GM11168 (cell line): ENCODE data around the gene NFXL1.
"Not testable (repeated sequence)": the region's sequence is repeated elsewhere in the genome, so short reads cannot be mapped to it uniquely, and the experiment has no call there.

ENCODE experiments used
- in situ Hi-C: fragments of 300-500 bp; cut with MboI; formaldehyde crosslinking; loops from one replicate; pipeline ENCODE4 v1.12.0; 2022; ENCODE audit warnings: low sequenced_read_pairs; ENCODE audit not compliant: unreplicated experiment

Gene NFXL1

GRCh38 chr4:47914220-47914925, at the start of gene NFXL1:
Gene NFXL1, minus strand, starts transcription at chr4:47914583. Its CDS starts 380 bp downstream, at chr4:47914203.
- in situ Hi-C loops = no loop called here

- in situ Hi-C loops = no loop called here
Observed at GRCh38 chr4:47954677-47955076, 40.3 kb upstream of the NFXL1 start.

- in situ Hi-C loops = no loop called here
Observed at GRCh38 chr4:47954245-47954644, 39.9 kb upstream of the NFXL1 start.

- in situ Hi-C loops = no loop called here
Observed at GRCh38 chr4:47945930-47946726, 31.7 kb upstream of the NFXL1 start.

GRCh38 chr4:47942081-47942819, 27.9 kb upstream of the NFXL1 start:
- in situ Hi-C loops = no loop called here

GRCh38 chr4:47939456-47939855, 25.1 kb upstream of the NFXL1 start:
- in situ Hi-C loops = loop anchor here (5.0 to 10.0 kb wide), 2 partner anchors 225 to 252 kb away; no protein-coding TSS in a partner anchor

GRCh38 chr4:47936336-47936735, 22.0 kb upstream of the NFXL1 start:
- in situ Hi-C loops = loop anchor here (5.0 to 10.0 kb wide), 2 partner anchors 222 to 249 kb away; no protein-coding TSS in a partner anchor

GRCh38 chr4:47933840-47934239, 19.5 kb upstream of the NFXL1 start:
- in situ Hi-C loops = loop anchor here (10.0 kb wide), 1 partner anchor 219 kb away; no protein-coding TSS in a partner anchor

GRCh38 chr4:47930971-47931804, 16.8 kb upstream of the NFXL1 start:
- in situ Hi-C loops = loop anchor here (10.0 kb wide), 1 partner anchor 216 kb away; no protein-coding TSS in a partner anchor

GRCh38 chr4:47929682-47930201, 15.4 kb upstream of the NFXL1 start:
- in situ Hi-C loops = loop anchor here (10.0 kb wide), 1 partner anchor 215 kb away; no protein-coding TSS in a partner anchor

GRCh38 chr4:47926667-47927258, 12.4 kb upstream of the NFXL1 start:
- in situ Hi-C loops = no loop called here

GRCh38 chr4:47923261-47923608, 8.9 kb upstream of the NFXL1 start:
- in situ Hi-C loops = not testable (repeated sequence)

GRCh38 chr4:47922436-47923260, 8.3 kb upstream of the NFXL1 start:
- in situ Hi-C loops = not testable (repeated sequence)

- in situ Hi-C loops = not testable (repeated sequence)
Observed at GRCh38 chr4:47917163-47917562, 2.8 kb upstream of the NFXL1 start.

- in situ Hi-C loops = no loop called here
Observed at GRCh38 chr4:47915378-47915777, 995 bp upstream of the NFXL1 start.

GRCh38 chr4:47914926-47915237, 499 bp upstream of the NFXL1 start:
- in situ Hi-C loops = no loop called here

- in situ Hi-C loops = no loop called here
Observed at GRCh38 chr4:47913861-47914219, 543 bp downstream of the NFXL1 start.

- in situ Hi-C loops = no loop called here
Observed at GRCh38 chr4:47913330-47913729, 1.1 kb downstream of the NFXL1 start.
